AG10803 (cell line): ENCODE data around the gene PIM1.
"Not testable (repeated sequence)": the region's sequence is repeated elsewhere in the genome, so short reads cannot be mapped to it uniquely, and the experiment has no call there.

Experiments
- DNase-seq: peaks from one replicate; pipeline ENCODE4 v3.0.0; 2010; ENCODE audit warnings: low read depth
- H3K4me3 ChIP-seq: 2 replicates; pipeline ENCODE4 v1.5.1; 2011; ENCODE audit warnings: mild to moderate bottlenecking, low read length, control low read depth
- TF ChIP-seq, protein P1 (sequence below): conservative IDR thresholded peaks from 2 replicates; pipeline ENCODE4 v1.5.1; 2011; ENCODE audit warnings: mild to moderate bottlenecking, low read length, control low read depth, inconsistent platforms

Gene PIM1

DNA sequence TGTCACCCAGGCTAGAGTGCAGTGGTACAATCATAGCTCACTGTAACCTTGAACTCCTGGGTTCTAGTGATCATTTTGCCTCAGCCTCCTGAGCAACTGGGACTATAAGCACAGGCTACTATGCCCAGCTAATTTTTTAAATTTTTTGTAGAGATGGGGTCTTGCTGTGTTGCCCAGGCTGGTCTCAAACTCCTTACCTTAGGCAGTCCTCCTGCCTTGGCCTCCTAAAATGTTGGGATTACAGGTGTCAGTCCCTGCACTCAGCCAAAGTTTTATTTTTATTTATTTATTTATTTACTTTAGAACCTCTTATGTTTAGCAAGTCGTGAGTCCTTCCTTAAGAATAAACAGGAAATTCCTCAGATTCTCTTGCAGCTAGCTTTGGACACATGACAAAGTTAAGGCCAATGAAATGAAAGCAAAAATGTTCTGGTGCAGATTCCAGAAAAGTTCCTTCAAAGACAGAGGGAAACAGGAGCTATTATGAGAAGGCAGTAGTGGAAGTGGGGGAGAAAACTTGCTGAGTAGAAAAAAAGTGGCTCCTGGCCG is 19.1 kb downstream of the PIM1 start:
- DNase-seq = no peak
- H3K4me3 ChIP-seq = no peak overlapping the region
- TF ChIP-seq, protein P1, sequence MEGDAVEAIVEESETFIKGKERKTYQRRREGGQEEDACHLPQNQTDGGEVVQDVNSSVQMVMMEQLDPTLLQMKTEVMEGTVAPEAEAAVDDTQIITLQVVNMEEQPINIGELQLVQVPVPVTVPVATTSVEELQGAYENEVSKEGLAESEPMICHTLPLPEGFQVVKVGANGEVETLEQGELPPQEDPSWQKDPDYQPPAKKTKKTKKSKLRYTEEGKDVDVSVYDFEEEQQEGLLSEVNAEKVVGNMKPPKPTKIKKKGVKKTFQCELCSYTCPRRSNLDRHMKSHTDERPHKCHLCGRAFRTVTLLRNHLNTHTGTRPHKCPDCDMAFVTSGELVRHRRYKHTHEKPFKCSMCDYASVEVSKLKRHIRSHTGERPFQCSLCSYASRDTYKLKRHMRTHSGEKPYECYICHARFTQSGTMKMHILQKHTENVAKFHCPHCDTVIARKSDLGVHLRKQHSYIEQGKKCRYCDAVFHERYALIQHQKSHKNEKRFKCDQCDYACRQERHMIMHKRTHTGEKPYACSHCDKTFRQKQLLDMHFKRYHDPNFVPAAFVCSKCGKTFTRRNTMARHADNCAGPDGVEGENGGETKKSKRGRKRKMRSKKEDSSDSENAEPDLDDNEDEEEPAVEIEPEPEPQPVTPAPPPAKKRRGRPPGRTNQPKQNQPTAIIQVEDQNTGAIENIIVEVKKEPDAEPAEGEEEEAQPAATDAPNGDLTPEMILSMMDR = no peak

DNA sequence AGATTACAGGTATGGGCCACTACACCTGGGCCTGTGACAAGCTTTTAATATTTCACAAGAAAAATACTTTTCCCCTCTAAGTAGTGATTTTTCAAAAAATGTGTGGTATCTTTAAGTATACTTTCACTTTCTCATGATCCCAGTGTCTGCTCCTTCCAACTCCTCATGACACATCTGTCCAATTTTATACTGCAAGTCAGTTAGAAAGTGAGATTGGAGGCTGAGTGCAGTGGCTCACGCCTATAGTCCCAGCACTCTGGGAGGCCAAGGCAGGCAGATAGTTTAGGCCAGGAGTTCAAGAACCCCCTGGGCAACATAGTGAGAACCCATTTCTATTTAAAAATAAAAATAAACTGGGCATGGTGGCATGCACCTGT is 20.2 kb downstream of the PIM1 start:
- no peak for DNase-seq
- TF ChIP-seq, protein P1 = no peak
- H3K4me3 ChIP-seq = no peak overlapping the region

DNA sequence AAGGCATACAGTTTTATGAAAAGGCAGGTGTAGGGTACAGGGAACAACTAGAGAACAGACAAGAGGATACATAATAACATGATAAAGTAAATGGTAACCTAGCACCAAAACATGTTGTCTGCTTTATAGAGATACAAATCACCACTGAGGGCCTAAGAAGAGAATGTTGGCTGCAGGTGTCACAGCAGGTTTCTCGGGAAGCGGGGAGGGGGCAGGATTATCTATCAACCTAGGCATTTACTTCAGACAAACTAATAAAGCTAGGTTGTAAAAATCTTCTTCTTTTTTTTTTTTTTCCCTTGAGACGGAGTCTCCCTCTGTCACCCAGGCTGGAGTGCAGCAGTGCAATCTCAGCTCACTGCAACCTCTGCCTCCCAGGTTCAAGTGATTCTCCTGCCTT is 22.7 kb downstream of the PIM1 start:
- H3K4me3 ChIP-seq = no peak overlapping the region
- TF ChIP-seq, protein P1 = no peak
- no peak for DNase-seq

GRCh38 chr6:37194886-37195285 is 24.9 kb downstream of the PIM1 start:
- DNase-seq = not testable (repeated sequence)

DNA sequence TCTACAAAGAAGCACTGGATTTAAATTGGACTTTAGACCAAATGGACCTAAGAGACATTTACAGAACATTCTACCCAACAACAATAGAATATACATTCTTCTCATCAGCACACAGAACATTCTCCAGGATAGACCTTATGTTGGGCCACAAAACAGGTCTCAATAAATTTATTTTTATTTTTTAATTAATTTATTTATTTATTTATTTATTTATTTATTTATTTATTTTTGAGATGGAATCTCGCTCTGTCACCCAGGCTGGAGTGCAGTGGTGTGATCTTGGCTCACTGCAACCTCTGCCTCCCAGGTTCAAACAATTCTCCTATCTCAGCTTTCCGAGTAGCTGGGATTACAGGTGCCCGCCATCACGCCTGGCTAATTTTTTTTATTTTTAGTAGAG is 26.5 kb downstream of the PIM1 start:
- DNase-seq, H3K4me3 ChIP-seq: not testable (repeated sequence)

More at GRCh38 chr6:37194886-37195285, 24.9 kb downstream of the PIM1 start:
- not testable (repeated sequence) for H3K4me3 ChIP-seq

DNA sequence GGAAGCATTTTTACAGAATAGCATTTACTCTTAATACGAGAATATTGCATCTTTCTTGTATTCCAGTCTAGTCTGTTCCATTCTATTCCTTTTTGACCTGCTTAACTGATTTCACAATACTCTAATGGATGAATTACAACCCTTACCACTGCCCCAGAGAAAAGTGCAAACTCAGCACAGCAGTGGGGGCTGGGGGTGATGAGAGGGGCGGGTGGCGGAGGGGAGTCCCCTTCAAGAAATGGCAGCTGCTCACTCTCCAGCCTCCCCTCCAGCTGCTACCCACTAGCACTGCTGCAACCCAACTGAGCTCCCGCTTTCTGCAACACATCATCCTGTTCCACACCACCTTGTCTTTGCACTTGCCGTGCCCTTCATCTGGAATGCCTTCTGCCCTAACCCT is 30.1 kb downstream of the PIM1 start:
- TF ChIP-seq, protein P1 = no peak
- DNase-seq = no peak

GRCh38 chr6:37201726-37202125 is 31.8 kb downstream of the PIM1 start:
- TF ChIP-seq, protein P1 = no peak
- no peak overlapping the region for H3K4me3 ChIP-seq
- no peak for DNase-seq

More for the DNA sequence above, 30.1 kb downstream of the PIM1 start:
- H3K4me3 ChIP-seq = no peak overlapping the region

DNA sequence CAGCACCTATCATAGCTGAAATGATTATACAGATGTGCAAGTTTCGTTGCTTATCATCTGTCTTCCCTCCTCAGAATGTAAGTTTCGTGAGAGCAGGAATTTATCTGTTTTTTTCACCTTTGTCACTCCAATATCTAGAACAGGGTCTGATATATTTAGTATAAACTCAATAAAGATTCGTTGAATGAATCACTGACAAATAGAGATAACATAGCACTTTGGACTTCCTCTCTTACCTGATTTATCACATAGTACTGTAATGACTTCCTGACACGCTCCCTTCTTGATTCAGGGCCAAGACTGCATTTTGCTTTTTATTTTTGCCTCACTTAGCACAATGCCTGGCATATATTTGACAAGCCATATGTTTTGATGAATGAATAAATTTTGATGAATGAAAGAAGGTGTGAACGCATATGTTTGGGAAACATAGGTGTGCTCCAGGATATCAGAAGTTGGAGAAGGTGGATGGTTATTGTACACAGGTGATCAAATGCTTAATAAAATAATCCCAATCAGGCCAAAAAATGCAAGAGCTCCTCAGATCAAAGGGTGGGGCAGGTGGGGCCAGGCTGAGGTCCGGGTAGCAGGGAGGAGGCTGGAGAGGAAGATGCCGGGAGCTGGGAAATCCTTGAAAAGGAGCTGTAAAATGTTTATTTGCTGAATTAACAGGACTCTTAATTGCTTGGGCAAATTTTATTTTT is 33.0 kb downstream of the PIM1 start:
- DNase-seq = no peak
- TF ChIP-seq, protein P1 = no peak
- H3K4me3 ChIP-seq = no peak overlapping the region
